ENCODE data around the gene LMNA.

LMNA gene

GRCh38 chr1:156104065-156104810, 10.3 kb upstream of the LMNA start:
- DNase-seq (ENCODE audit: low read depth) = peak; percentile 95
- TF ChIP-seq CTCF (conservative IDR thresholded peaks at IDR 0.05; ENCODE audit: low read length) = no peak
- peak overlapping the region; percentile 58 for H3K4me3 ChIP-seq (ENCODE audit: low read length)

- peak; percentile 25 for TF ChIP-seq CTCF (conservative IDR thresholded peaks at IDR 0.05; ENCODE audit: low read length)
- peak overlapping the region; percentile 58 for H3K4me3 ChIP-seq (ENCODE audit: low read length)
- peak; percentile 91 for DNase-seq (ENCODE audit: low read depth)
Measured at GRCh38 chr1:156104861-156105832, 9.4 kb upstream of the LMNA start.

- peak overlapping the region; percentile 43 for H3K4me3 ChIP-seq (ENCODE audit: low read length)
- peak; percentile 71 for DNase-seq (ENCODE audit: low read depth)
- TF ChIP-seq CTCF (conservative IDR thresholded peaks at IDR 0.05; ENCODE audit: low read length) = no peak
Measured at GRCh38 chr1:156106624-156107488, 7.7 kb upstream of the LMNA start.

GRCh38 chr1:156108057-156108456, 6.5 kb upstream of the LMNA start:
- no peak for TF ChIP-seq CTCF (conservative IDR thresholded peaks at IDR 0.05; ENCODE audit: low read length)
- DNase-seq (ENCODE audit: low read depth) = no peak

GRCh38 chr1:156108664-156109241, 5.8 kb upstream of the LMNA start:
- no peak overlapping the region for H3K4me3 ChIP-seq (ENCODE audit: low read length)
- no peak for DNase-seq (ENCODE audit: low read depth)
- TF ChIP-seq CTCF (conservative IDR thresholded peaks at IDR 0.05; ENCODE audit: low read length) = no peak

More at GRCh38 chr1:156108057-156108456, 6.5 kb upstream of the LMNA start:
- no peak overlapping the region for H3K4me3 ChIP-seq (ENCODE audit: low read length)

GRCh38 chr1:156110252-156110651, 4.3 kb upstream of the LMNA start:
- H3K4me3 ChIP-seq (ENCODE audit: low read length) = no peak overlapping the region
- no peak for TF ChIP-seq CTCF (conservative IDR thresholded peaks at IDR 0.05; ENCODE audit: low read length)
- no peak for DNase-seq (ENCODE audit: low read depth)
